SIG-M5 treated with dmso at 0.1 percent for 504 hours (cell line): ENCODE data around the gene ELP4.

Experiments used
- DNase-seq: peaks from one replicate; lab custom pipeline; 2025; ENCODE audit not compliant: unreplicated experiment; lab: John Stamatoyannopoulos, UW

Gene ELP4

GRCh38 chr11:31808721-31809540 lies 299.4 kb downstream of the ELP4 start:
- DNase-seq = no peak

- no peak for DNase-seq
These were observed 299.9 kb downstream of the ELP4 start for GRCh38 chr11:31809541-31809856.

GRCh38 chr11:31809857-31810778 lies 300.6 kb downstream of the ELP4 start:
- DNase-seq = no peak

- peak; percentile 84 for DNase-seq
These were observed 301.4 kb downstream of the ELP4 start, which contains the start of gene PAX6 for GRCh38 chr11:31810779-31811647. Gene PAX6, minus strand, starts transcription at chr11:31811322. Its CDS starts 4,911 bp downstream, at chr11:31806411.

GRCh38 chr11:31812383-31813381 lies 303.1 kb downstream of the ELP4 start:
- DNase-seq = no peak

- no peak for DNase-seq
These were observed 304.0 kb downstream of the ELP4 start for GRCh38 chr11:31813391-31814175.

GRCh38 chr11:31814176-31814868 lies 304.8 kb downstream of the ELP4 start:
- DNase-seq = no peak

- no peak for DNase-seq
These were observed 306.3 kb downstream of the ELP4 start for GRCh38 chr11:31815711-31816467.

GRCh38 chr11:31816468-31817053 lies 307.0 kb downstream of the ELP4 start:
- no peak for DNase-seq

- no peak for DNase-seq
These were observed 307.6 kb downstream of the ELP4 start for GRCh38 chr11:31817054-31817620.

GRCh38 chr11:31817621-31818424 lies 308.3 kb downstream of the ELP4 start:
- no peak for DNase-seq

GRCh38 chr11:31818425-31818755 lies 308.8 kb downstream of the ELP4 start:
- no peak for DNase-seq

GRCh38 chr11:31818874-31819331 lies 309.3 kb downstream of the ELP4 start:
- DNase-seq = no peak

GRCh38 chr11:31819621-31820437 lies 310.3 kb downstream of the ELP4 start:
- no peak for DNase-seq

- peak; percentile 12 for DNase-seq
These were observed 310.9 kb downstream of the ELP4 start for GRCh38 chr11:31820438-31820818.
